H1 (cell line): ENCODE measurements around the gene HLF. TPM values are rescaled to one million over a fixed set of nuclear protein-coding genes. Genes with fewer than 3 reads are reported as not detected.

Experiments
- CTCF ChIA-PET: fragments of 300-600 bp; sonication (Branson Sonifier 250); formaldehyde crosslinking; loops from one replicate; lab custom pipeline; 2021; ENCODE audit not compliant: partially characterized antibody; lab: Charles Lee
- POLR2A ChIA-PET: fragments of 300-600 bp; sonication (Branson Sonifier 250); formaldehyde crosslinking; loops from one replicate; lab custom pipeline; 2021; ENCODE audit warnings: inconsistent platforms; ENCODE audit not compliant: partially characterized antibody; lab: Charles Lee
- DNase-seq, 2 experiments: peaks; one replicate each; pipeline versions ENCODE4 v3.0.0 to v3.0.0-alpha.2; 2010 to 2022; ENCODE audit warnings: low spot score in 2 of 2, low read depth in 1 of 2, mixed read lengths in 1 of 2
- FAIRE-seq: peaks from 2 replicates; lab custom pipeline; 2011; peaks lifted over from hg19 to GRCh38; lab: Jason Lieb, UNC
- H2AFZ ChIP-seq: 2 replicates; pipeline ENCODE4 v1.8.1; 2012; ENCODE audit warnings: low read length, inconsistent platforms
- H2AK5ac ChIP-seq: 2 replicates; pipeline ENCODE4 v1.6.1; 2013; ENCODE audit warnings: low read depth, low read length
- H2BK120ac ChIP-seq: replicated peaks from 2 replicates; pipeline ENCODE3; 2013; ENCODE audit warnings: low read depth, low read length, inconsistent platforms
- H2BK12ac ChIP-seq: 2 replicates; pipeline ENCODE4 v1.6.1; 2013; ENCODE audit warnings: low read depth, low read length
- H2BK15ac ChIP-seq: 2 replicates; pipeline ENCODE4 v1.6.1; 2013; ENCODE audit warnings: low read length
- H2BK20ac ChIP-seq: 2 replicates; pipeline ENCODE4 v1.6.1; 2013; ENCODE audit warnings: low read length
- H2BK5ac ChIP-seq: 2 replicates; pipeline ENCODE4 v1.6.1; 2013; ENCODE audit warnings: low read depth, low read length
- H3K14ac ChIP-seq: 2 replicates; pipeline ENCODE4 v1.6.1; 2013; ENCODE audit warnings: inconsistent platforms; ENCODE audit not compliant: insufficient read length
- H3K18ac ChIP-seq: 2 replicates; pipeline ENCODE4 v1.6.1; 2013; ENCODE audit warnings: low read length; ENCODE audit errors: extremely low read depth
- H3K23ac ChIP-seq: 2 replicates; pipeline ENCODE4 v1.6.1; 2013; ENCODE audit warnings: inconsistent platforms; ENCODE audit not compliant: insufficient read length
- H3K23me2 ChIP-seq: 2 replicates; pipeline ENCODE4 v1.6.1; 2013; ENCODE audit warnings: low read depth, low read length
- H3K27ac ChIP-seq: 2 replicates; pipeline ENCODE4 v1.6.1; 2011; ENCODE audit warnings: low read depth, low read length, inconsistent platforms
- H3K27me3 ChIP-seq, 4 experiments: replicated peaks in 1 of 4; 1 replicate in 1 of 4; 2 replicates in 3 of 4; pipeline versions ENCODE4 v1.6.1 to v1.8.1; 2011 to 2013; ENCODE audit warnings: low read length in 3 of 4, mild to moderate bottlenecking in 3 of 4, inconsistent platforms in 2 of 4, mixed read lengths in 2 of 4, moderate library complexity in 1 of 4; ENCODE audit not compliant: control insufficient read depth in 3 of 4, insufficient read depth in 3 of 4; ENCODE audit errors: extremely low read depth in 1 of 4
- H3K36me3 ChIP-seq, 4 experiments: 2 replicates each; pipeline versions ENCODE4 v1.6.1 to v1.8.1; 2011 to 2013; ENCODE audit warnings: mild to moderate bottlenecking in 4 of 4, low read length in 3 of 4, moderate library complexity in 2 of 4, control low read depth in 1 of 4, inconsistent platforms in 1 of 4; ENCODE audit not compliant: insufficient read depth in 4 of 4, control insufficient read depth in 2 of 4
- H3K4ac ChIP-seq: replicated peaks from 2 replicates; pipeline ENCODE3; 2013; ENCODE audit warnings: low read length, low read depth, mixed read lengths, inconsistent platforms; ENCODE audit not compliant: insufficient read length
- H3K4me1 ChIP-seq, 4 experiments: replicated peaks in 1 of 4; 1 replicate in 1 of 4; 2 replicates in 3 of 4; pipeline versions ENCODE4 v1.6.1 to v1.8.1; 2011 to 2013; ENCODE audit warnings: low read length in 3 of 4, inconsistent platforms in 2 of 4, mixed read lengths in 1 of 4; ENCODE audit not compliant: insufficient read depth in 4 of 4, control insufficient read depth in 3 of 4
- H3K4me2 ChIP-seq, 2 experiments: 2 replicates each; pipeline versions ENCODE4 v1.6.1 to v1.8.1; 2011 to 2013; ENCODE audit warnings: low read depth in 2 of 2, low read length in 2 of 2, control low read depth in 1 of 2, inconsistent platforms in 1 of 2, mild to moderate bottlenecking in 1 of 2; ENCODE audit not compliant: insufficient read depth in 1 of 2
- H3K4me3 ChIP-seq, 4 experiments: fragments of 200-600, 300-600 bp in 1 of 4; sonication (generic), shearing (Covaris generic), sonication (Bioruptor Twin) in 1 of 4; 2 replicates each; pipeline versions ENCODE4 v1.5.1 to v1.8.1; 2011 to 2016; ENCODE audit warnings: low read length in 4 of 4, low read depth in 3 of 4, control low read depth in 2 of 4, inconsistent platforms in 2 of 4, mild to moderate bottlenecking in 2 of 4, mixed read lengths in 1 of 4, moderate library complexity in 1 of 4; ENCODE audit not compliant: insufficient read depth in 2 of 4; ENCODE audit errors: extremely low read depth in 1 of 4
- H3K56ac ChIP-seq: replicated peaks from 2 replicates; pipeline ENCODE3; 2013; ENCODE audit warnings: low read depth, mild to moderate bottlenecking, mixed read lengths, low read length, inconsistent platforms; ENCODE audit not compliant: insufficient read length
- H3K79me1 ChIP-seq: 2 replicates; pipeline ENCODE4 v1.6.1; 2013; ENCODE audit warnings: low read depth, low read length, control low read depth
- H3K79me2 ChIP-seq, 2 experiments: 2 replicates each; pipeline versions ENCODE4 v1.6.1 to v1.8.1; 2012 to 2013; ENCODE audit warnings: low read length in 2 of 2, mild to moderate bottlenecking in 2 of 2, inconsistent platforms in 1 of 2; ENCODE audit not compliant: insufficient read depth in 2 of 2, control insufficient read depth in 1 of 2
- H3K9ac ChIP-seq, 4 experiments: replicated peaks in 1 of 4; 1 replicate in 1 of 4; 2 replicates in 3 of 4; pipeline versions ENCODE4 v1.6.1 to v1.8.1; 2011 to 2013; ENCODE audit warnings: low read depth in 3 of 4, low read length in 3 of 4, control low read depth in 2 of 4, mild to moderate bottlenecking in 2 of 4, moderate library complexity in 2 of 4, inconsistent platforms in 1 of 4; ENCODE audit errors: extremely low read depth in 1 of 4
- H3K9me3 ChIP-seq, 2 experiments: 2 replicates each; pipeline versions ENCODE4 v1.6.1 to v1.8.1; 2012 to 2013; ENCODE audit warnings: mild to moderate bottlenecking in 2 of 2, moderate library complexity in 2 of 2, control low read depth in 1 of 2, inconsistent platforms in 1 of 2, low read depth in 1 of 2, low read length in 1 of 2, mixed read lengths in 1 of 2; ENCODE audit not compliant: insufficient read depth in 2 of 2
- H4K20me1 ChIP-seq, 2 experiments: replicated peaks in 1 of 2; 2 replicates each; pipeline versions ENCODE3 to v1.8.1; 2011 to 2013; ENCODE audit warnings: inconsistent platforms in 2 of 2, low read length in 2 of 2, mild to moderate bottlenecking in 1 of 2; ENCODE audit not compliant: insufficient read depth in 2 of 2, control insufficient read depth in 1 of 2
- H4K5ac ChIP-seq: 2 replicates; pipeline ENCODE4 v1.6.1; 2013; ENCODE audit warnings: low read length, low read depth, mixed read lengths, inconsistent platforms; ENCODE audit not compliant: insufficient read length
- H4K8ac ChIP-seq: 2 replicates; pipeline ENCODE4 v1.8.0; 2013; ENCODE audit warnings: mild to moderate bottlenecking, moderate library complexity, low read length, inconsistent platforms; ENCODE audit not compliant: insufficient read depth; ENCODE audit errors: extremely low read depth
- H4K91ac ChIP-seq: replicated peaks from 2 replicates; pipeline ENCODE3; 2013; ENCODE audit warnings: low read length, mixed read lengths, inconsistent platforms; ENCODE audit not compliant: insufficient read length
- ASH2L ChIP-seq: fragments of 200-600, 300-600 bp; sonication (generic); IDR thresholded peaks from one replicate; pipeline ENCODE4 v1.7.1; 2017; ENCODE audit warnings: low read length
- CHD1 ChIP-seq: IDR thresholded peaks from 2 replicates; pipeline ENCODE4 v1.6.1; 2012; ENCODE audit warnings: low read depth, low read length, improper control_type of control experiment
- EP300 ChIP-seq, 2 experiments: IDR thresholded peaks; 1 replicate in 1 of 2; 2 replicates in 1 of 2; pipeline ENCODE4 v1.6.1; 2011 to 2012; ENCODE audit warnings: low read depth in 2 of 2, low read length in 2 of 2, mild to moderate bottlenecking in 2 of 2, borderline replicate concordance in 1 of 2, inconsistent platforms in 1 of 2, moderate library complexity in 1 of 2
- HDAC6 ChIP-seq: IDR thresholded peaks from one replicate; pipeline ENCODE4 v1.7.1; 2012; ENCODE audit warnings: low read depth, mild to moderate bottlenecking, inconsistent platforms, low read length, moderate library complexity
- NRF1 ChIP-seq: IDR thresholded peaks from 2 replicates; pipeline ENCODE4 v1.6.1; 2011; ENCODE audit warnings: mild to moderate bottlenecking, low read depth, low read length, improper control_type of control experiment
- SAP30 ChIP-seq: fragments of 300-600 bp; sonication (generic); IDR thresholded peaks from 2 replicates; pipeline ENCODE4 v1.7.1; 2012; ENCODE audit warnings: low read length, moderate library complexity, mild to moderate bottlenecking, inconsistent platforms; ENCODE audit not compliant: insufficient read depth, insufficient replicate concordance
- SIN3A ChIP-seq, 2 experiments: IDR thresholded peaks in 1 of 2; conservative IDR thresholded peaks in 1 of 2; 2 replicates each; pipeline ENCODE4 v1.6.1; 2011 to 2012; ENCODE audit warnings: low read length in 2 of 2, improper control_type of control experiment in 1 of 2, low read depth in 1 of 2, mild to moderate bottlenecking in 1 of 2
- SP4 ChIP-seq: IDR thresholded peaks from 2 replicates; pipeline ENCODE4 v1.6.1; 2012; ENCODE audit warnings: low read length, inconsistent platforms
- SRF ChIP-seq: IDR thresholded peaks from 2 replicates; pipeline ENCODE4 v1.6.1; 2011; ENCODE audit warnings: mild to moderate bottlenecking, low read depth, low read length, moderate library complexity
- TAF7 ChIP-seq: optimal IDR thresholded peaks from 2 replicates; pipeline ENCODE3; 2011; ENCODE audit warnings: low read depth, mild to moderate bottlenecking, inconsistent platforms, low read length, moderate library complexity, borderline replicate concordance
- polyA plus RNA-seq, 7 experiments: library from polyadenylated mRNA; depleted of rRNA in 3 of 7; stranded (reverse) in 5 of 7; unstranded in 2 of 7; fragments of >200 nt in 5 of 7; fragments of 200-250 nt in 2 of 7; gene quantifications; 1 replicate in 5 of 7; 2 replicates in 1 of 7; 4 replicates in 1 of 7; pipeline versions ENCODE4 v1.2.1 to v1.2.3, GENCODE V29; 2011 to 2013; ENCODE audit warnings: missing spikeins in 2 of 7, mixed read lengths in 2 of 7
- total RNA-seq: library from RNA; stranded (reverse); fragmentation: NEBNext Ultra II Directional; extraction: Animal tissue kit (Norgen Biotek cat#: 25700); gene quantifications from 2 replicates; pipeline ENCODE4 v1.2.1, GENCODE V29; 2021
- TF ChIP-seq, protein P1 (sequence below): IDR thresholded peaks from 2 replicates; pipeline ENCODE4 v1.6.1; 2011; ENCODE audit warnings: low read depth, mild to moderate bottlenecking, low read length; ENCODE audit not compliant: insufficient read depth

HLF gene
- total and polyA plus RNA-seq, 2 of the 8 experiments (the other 6 are each of a cell fraction or from before 2014, with no cell fraction given): 0.39 to 0.60 TPM

- POLR2A ChIA-PET: no interaction called here
Measured at GRCh38 chr17:55335625-55336024, 70.9 kb downstream of the HLF start.

More at GRCh38 chr17:55335625-55336024, 70.9 kb downstream of the HLF start:
- H3K14ac ChIP-seq: no peak overlapping the region
- H3K79me2 ChIP-seq: no peaks in the 10 kb centered on the region
- H3K18ac ChIP-seq: no peak overlapping the region
- TF ChIP-seq CHD1 (no peak), SRF (no peak), HDAC6 (no peak), TAF7 (no peak), SIN3A (conservative IDR thresholded peaks at IDR 0.05 in 1 of 2, IDR thresholded peaks at IDR 0.05 in 1 of 2; ENCODE audit: low read depth in 1 of 2, low read length in 2 of 2) (no peak), EP300 (IDR thresholded peaks at IDR 0.05; ENCODE audit: borderline replicate concordance in 1 of 2, low read depth in 2 of 2, low read length in 2 of 2) (no peak), ASH2L (no peak), SP4 (no peak), NRF1 (no peak), SAP30 (no peak)
- TF ChIP-seq, protein P1, sequence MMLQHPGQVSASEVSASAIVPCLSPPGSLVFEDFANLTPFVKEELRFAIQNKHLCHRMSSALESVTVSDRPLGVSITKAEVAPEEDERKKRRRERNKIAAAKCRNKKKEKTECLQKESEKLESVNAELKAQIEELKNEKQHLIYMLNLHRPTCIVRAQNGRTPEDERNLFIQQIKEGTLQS: no peak
- H4K20me1 ChIP-seq: no peaks in the 10 kb centered on the region
- H2AFZ ChIP-seq: peak overlapping the region; percentile 90
- no peak for DNase-seq
- no peak overlapping the region for H2BK5ac ChIP-seq
- no peak overlapping the region for H4K8ac ChIP-seq
- no peak overlapping the region for H2BK120ac ChIP-seq
- peaks cover 0 to 5% (median 1%) of the 10 kb centered on the region in 4 experiments; a peak in 3 of 7 replicates for H3K4me1 ChIP-seq
- peak overlapping the region; percentile 50 to 60 for H3K4me2 ChIP-seq
- H3K23me2 ChIP-seq: no peaks in the 10 kb centered on the region
- no peaks in the 10 kb centered on the region for H3K9me3 ChIP-seq
- H4K5ac ChIP-seq: no peak overlapping the region
- no peak overlapping the region for H3K56ac ChIP-seq
- no peak overlapping the region for H2AK5ac ChIP-seq
- H3K23ac ChIP-seq: no peak overlapping the region
- CTCF ChIA-PET: interaction anchor here (0.5 to 2.9 kb wide), 7 partner anchors 9 to 1932 kb away, joined by 3 to 18 read pairs (median 5); no protein-coding TSS in a partner anchor
- H2BK20ac ChIP-seq: no peak overlapping the region
- H3K9ac ChIP-seq: no peak overlapping the region
- H3K4me3 ChIP-seq: peak overlapping the region in 2 of 4 experiments; percentile 21 to 47; a peak in 4 of 8 replicates
- no peak overlapping the region for H3K4ac ChIP-seq
- no peak overlapping the region for H2BK12ac ChIP-seq
- no peak overlapping the region for H2BK15ac ChIP-seq
- H3K79me1 ChIP-seq: no peaks in the 10 kb centered on the region
- no peak overlapping the region for H3K27ac ChIP-seq
- no peak for FAIRE-seq
- no peak overlapping the region for H4K91ac ChIP-seq
- H3K27me3 ChIP-seq: no peaks in the 10 kb centered on the region
- H3K36me3 ChIP-seq: no peaks in the 10 kb centered on the region
